T-helper 2 cell treated with Interferon-gamma antibody and Interleukin-4, amounts not matched to agents 100 ng/mL and 5 ng/mL, for 36 hours (primary cell): ENCODE data around the gene ENTPD5. TPM values are rescaled to one million over a fixed set of nuclear protein-coding genes. Genes with fewer than 3 reads are reported as not detected.
"Not testable (repeated sequence)": the region's sequence is repeated elsewhere in the genome, so short reads cannot be mapped to it uniquely, and the experiment has no call there.

Experiments used
- intact Hi-C: fragments of 100-400 bp; cut with micrococcal nuclease; formaldehyde crosslinking; loops from one replicate; pipeline ENCODE4 v1.15.1; 2023
- total RNA-seq: library from RNA; stranded (reverse); gene quantifications from 2 replicates; pipeline ENCODE4 v1.2.3, GENCODE V29; 2022

ENTPD5 gene
- total RNA-seq, 1 donor from 2014 or later = 10.5 TPM

DNA sequence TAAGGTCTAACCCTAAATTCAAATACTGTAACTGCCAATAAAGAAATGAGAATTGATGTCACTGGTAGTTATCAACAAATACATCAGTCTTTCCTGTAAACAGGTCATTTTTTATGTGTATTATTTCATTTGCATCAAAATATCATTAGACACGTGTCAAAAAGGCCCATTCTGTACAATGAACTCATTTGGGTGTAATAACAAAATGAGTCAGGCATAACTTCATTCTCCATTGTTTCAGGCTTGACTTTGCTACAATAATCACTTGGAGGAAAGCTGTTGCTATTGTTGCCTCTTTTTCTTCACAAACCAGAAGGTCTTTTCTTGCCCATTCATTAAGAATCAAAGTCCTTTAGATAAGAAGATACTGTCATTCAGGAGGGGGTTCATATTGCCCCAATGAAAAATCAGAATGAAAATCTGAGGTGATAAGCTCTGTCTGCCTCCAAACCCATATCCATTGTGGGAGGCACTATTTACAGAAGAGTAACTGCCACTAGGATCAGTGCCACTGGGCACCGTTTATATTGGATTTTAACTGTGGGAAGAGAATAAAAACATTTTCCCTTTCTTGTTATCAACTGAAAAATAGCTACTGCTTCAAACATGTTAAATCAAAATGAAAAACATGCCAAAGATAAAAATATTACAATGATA lies 10.1 kb downstream of the ENTPD5 start:
- intact Hi-C loops = no loop called here

DNA sequence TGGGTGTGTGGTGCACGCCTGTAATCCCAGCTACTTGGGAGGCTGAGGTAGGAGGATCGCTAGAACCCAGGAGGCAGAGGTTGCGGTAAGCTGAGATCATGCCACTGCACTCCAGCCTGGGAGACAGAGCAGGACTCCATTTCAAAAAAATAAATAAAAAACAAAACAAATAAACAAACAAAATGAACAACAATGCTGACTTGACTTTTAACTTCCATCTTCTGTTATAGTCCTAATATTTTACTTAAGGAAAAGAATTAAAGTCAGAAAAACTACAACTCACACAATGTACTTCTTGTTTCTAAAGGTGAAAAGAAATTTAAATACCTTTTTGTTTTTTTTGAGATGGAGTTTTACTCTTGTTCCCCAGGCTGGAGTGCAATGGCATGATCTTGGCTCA lies 13.4 kb downstream of the ENTPD5 start:
- intact Hi-C loops = not testable (repeated sequence)

DNA sequence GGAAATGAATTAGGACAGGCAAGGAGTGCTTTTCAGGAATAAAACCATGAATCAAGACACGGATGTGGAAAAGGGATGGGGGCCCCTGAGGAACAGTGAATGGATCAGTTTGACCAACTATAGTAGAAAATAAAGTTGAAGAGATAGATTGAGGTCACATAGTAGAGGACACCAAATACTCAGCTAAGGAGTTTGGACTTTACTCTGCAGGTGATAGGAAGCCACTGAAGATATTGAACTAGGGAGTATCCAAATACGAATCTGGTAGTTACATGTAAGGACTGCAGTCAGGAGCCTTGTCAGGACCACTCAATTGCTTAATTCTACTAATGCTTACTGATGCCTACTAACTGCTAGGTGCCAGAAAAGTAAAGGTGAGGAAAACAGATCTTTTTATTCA lies 20.4 kb downstream of the ENTPD5 start:
- intact Hi-C loops = no loop called here

DNA sequence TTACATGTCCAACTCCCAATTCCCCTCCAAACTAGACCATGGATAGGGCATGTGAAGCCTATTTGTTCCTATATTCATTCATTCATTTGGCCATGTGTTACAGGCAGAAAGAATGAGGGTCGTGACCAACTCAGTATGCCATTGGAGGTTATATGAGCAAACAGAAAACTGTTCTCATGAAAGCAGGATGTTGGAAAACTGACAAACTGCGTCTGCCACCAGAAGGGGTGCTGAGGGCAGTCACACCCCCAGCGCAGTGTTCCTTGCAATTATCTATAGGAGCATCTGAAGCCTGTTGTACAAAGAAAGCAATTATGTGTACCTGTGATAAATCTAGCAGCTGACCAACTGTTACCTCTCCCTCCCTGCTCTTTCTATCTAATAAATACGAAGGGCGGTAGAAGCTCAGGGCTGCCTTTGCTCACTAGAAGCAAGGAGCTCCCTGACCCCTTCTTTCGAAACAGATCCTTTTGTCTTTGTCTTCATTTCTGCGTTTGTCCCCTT lies 21.1 kb downstream of the ENTPD5 start:
- intact Hi-C loops = no loop called here

DNA sequence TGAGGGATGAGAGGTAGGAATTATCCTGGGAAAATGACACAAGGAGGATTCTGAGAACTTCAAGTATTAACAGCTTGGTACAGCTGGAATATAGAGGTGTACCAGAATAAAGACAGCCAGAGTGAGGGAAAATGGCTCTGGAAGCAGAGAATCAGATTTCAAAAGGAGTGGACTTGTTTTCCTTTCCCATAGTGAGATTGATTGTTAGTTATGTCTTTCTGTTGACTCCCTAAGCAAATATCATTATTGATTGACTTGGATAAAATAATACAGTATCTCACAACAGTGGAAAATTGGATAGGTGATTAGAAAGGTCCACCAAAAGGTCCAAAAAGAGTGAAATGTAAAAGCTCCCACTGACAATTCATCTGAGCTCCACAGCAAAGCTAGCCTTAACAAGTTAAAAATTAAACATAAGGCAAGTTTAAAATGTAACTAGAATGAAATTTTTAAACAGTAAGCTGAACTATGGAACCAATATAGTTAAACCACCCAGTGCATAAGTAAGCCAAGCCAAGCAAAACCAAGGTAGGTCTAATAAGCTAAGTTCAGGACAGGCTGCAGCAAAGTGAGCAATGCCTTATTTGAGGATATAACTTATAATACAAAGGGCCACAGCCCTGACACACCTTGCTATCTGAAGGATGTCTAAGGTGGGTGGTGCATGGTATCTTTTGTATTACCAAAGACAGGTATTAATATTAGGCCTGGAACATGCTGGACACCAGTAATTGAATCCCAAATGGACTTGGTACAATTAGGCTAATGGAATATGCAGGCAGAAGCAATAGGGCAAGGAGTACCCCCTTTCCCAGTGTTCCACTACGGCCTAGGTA lies 21.8 kb downstream of the ENTPD5 start:
- intact Hi-C loops = no loop called here

DNA sequence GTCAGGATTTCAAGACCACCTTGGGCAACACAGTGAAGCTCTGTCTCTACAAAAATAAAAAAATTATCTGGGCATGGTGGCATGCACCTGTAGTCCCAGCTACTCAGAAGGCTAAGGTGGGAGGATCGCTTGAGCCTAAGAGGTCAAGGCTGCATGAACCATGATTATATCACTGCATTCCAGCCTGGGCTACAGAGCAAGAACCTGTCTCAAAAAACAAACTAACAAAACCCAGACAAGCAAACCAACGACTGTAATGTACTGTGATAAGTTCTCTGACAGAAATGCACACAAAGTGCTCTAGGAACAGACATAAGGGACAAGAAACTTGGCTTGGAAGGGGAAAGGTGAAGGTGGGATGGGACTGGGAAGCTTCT lies 22.4 kb downstream of the ENTPD5 start:
- intact Hi-C loops = no loop called here

DNA sequence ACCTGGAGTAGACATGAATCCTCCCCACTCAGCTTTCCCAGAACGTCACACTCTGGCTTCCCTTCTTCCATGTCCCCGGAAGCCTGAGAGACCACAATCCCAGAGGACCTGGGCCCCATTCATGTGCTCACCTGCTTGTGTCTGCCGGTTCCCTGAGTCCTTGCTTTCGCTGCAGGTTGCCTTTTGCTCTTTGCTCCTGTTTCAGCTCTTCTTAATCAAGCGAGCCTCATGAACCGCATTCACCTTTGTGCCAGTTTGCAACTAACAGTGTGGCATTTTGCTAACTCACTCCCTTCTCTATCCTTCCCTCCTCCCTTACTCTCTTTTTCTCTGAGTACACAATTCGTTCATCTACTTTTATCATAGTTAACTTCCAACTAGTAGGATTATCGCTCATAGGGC lies 23.1 kb downstream of the ENTPD5 start:
- intact Hi-C loops = no loop called here

DNA sequence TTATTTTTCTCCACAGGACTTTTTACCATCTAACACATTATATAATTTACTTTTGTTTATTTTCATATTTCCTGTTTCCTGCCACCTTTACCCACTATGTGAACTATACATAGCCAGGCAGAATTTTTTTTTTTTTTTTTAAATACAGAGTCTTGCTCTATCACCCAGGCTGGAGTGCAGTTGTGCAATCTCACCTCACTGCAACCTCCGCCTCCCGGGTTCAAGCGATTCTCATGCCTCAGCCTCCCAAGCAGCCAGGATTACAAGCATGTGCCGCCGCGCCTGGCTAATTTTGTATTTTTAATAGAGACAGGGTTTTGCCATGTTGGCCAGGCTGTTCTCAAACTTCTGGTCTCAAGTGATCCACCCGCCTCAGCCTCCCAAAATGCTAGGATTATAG lies 24.2 kb downstream of the ENTPD5 start:
- intact Hi-C loops = not testable (repeated sequence)

DNA sequence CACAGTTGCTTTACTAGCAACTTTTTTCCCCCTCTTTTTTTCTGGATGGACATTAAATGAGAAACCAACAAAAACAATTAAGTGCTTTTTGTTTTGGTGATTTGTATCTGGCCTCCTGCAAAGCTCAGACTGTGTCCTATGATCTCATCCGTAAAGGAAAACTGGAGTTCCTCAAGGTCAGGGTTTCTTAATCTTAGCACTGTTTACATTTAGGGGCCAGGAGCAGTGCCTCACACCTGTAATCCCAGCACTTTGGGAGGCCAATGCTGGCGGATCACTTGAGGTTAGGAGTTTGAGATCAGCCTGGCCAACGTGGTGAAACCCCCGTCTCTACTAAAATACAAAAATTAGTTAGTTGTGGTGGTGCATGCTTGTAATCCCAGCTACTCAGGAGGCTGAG lies 28.0 kb downstream of the ENTPD5 start:
- intact Hi-C loops = no loop called here

DNA sequence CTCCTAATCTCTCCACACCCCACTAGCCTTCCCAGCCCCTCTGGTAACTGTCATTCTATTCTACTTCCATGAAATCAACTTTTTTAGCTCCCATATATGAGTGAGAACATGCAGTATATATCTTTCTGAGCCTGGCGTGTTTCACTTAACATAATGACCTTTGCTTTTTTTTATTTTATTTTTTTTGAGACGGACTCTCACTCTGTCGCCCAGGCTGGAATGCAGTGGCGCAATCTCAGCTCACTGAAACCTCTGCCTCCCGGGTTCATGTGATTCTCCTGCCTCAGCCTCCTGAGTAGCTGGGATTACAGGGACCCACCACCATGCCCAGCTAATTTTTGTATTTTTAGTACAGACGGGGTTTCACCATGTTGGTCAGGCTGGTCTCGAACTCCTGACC lies 30.4 kb downstream of the ENTPD5 start:
- intact Hi-C loops = not testable (repeated sequence)

DNA sequence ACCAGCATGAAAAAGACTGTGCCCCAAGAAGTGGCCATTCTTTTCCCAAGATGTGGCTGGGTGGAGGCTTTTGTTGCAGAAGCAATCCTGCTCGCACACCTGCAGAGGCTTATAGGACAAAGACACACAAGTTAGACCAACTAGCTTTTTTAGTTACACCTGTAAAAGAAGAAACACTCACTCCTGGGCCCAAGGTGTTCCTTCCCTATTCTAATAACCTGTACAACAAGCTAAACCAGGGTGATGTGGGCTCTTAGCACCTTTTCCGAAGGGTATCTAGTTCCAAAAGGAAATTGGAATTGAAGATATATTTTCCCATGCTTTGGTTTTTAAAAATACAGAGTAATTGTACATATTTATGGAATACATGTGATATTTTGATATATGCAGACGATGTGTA lies 31.0 kb downstream of the ENTPD5 start:
- intact Hi-C loops = no loop called here

DNA sequence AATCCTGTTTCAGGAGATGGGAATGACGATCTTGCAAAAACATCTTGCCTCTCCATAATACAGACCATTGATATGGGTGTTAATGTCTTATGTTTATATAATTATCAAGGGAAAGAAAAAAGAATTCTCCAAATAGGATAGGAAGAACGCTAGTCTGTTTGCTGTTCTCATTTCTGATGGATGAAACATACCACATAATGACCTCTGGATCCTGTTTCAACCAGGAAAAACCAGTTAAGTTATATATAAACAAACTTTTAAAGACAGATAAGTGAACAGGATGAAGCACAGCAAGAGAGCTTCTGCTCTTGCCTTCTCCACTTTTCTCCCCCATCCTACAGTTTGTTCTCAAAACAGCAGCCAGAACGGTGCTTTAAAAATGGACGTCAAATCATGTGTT lies 41.2 kb downstream of the ENTPD5 start:
- intact Hi-C loops = no loop called here

DNA sequence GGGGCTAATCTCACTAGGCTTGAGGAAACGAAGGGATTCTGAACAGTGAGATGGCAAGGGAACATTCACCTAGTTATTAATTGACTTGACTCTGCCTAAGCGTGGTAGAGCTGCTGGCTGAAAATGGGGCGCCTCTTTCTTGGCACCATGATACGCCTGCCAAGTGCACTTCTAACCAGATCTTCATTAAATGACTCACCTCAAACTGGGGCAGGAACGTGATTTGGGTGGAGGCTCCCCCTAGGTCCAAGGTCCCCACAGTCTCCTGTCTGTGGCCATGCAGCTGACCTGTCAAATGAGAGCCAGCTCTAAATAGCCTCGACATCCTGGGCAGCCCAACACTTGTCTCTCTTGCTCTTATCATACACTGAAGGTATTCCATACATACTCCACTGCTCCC lies 43.0 kb downstream of the ENTPD5 start:
- intact Hi-C loops = no loop called here

DNA sequence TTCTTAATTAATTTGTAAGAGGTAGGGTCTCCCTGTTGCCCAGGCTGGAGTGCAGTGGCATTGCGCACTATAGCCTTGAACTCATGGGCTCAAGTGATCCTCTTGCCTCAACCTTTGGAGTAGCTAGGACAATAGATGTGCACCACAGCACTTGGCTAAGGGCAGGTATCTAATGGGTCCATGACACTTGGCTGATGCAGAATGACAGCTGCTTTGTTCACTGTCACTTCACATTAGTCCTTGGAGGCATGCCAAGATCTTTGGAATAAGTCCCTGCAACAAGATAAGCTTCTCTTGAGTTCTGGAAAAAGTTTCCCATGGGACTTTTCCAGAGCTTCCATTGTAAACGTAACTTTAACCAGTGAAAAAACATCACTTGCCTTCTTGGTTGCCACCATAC lies 45.6 kb downstream of the ENTPD5 start:
- intact Hi-C loops = no loop called here

DNA sequence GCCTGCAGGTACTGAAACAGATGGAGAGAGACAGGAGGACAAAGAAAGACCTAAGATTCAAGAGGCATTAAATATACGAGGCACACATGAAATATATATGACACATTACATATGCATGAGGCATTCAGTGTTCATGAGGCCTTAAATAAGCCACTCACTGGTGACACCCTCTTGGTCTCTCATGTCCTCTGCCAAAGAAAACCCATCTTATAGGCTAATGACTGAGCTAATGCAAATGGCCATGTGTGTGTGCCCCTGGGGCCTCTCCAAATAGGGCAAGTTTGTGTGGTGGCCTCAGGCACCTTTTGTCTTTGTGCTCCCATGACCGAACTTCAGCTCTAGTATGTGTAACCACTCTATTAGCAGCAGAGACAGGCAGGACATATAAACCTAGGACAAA lies 50.2 kb downstream of the ENTPD5 start:
- intact Hi-C loops = no loop called here

DNA sequence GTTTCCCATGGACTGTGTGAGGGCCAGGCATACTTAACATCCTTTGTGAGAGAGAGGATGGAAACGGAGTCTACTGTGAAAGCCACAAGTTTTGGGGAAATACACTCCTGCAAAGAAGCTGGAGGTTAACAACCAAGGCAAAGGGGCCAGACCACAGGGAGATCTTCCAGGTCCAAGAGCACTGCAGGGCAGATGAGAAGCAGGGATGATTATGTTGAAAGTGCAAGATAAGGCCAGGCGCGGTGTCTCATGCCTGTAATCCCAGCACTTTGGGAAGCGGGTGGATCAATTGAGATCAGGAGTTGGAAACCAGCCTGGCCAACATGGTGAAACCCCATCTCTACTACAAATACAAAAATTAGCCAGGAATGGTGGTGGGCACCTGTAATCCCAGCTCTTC lies 53.9 kb downstream of the ENTPD5 start:
- intact Hi-C loops = no loop called here

DNA sequence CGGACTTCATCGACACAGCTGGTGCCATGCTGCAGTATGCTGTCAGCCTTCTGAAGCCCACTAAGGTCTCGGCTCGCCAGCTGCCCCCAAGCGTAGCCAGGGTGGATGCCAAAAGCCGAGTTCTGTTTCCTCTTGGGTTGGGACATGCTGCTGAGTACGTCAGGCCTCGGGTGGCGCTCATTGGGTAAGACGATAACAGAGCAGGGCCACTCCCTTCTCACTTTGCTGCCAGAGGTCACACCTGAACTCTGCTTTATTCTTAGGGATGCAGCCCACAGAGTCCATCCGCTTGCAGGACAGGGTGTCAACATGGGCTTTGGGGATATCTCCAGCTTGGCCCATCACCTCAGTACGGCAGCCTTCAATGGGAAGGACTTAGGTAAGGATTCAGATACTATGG lies 57.9 kb downstream of the ENTPD5 start:
- intact Hi-C loops = no loop called here

DNA sequence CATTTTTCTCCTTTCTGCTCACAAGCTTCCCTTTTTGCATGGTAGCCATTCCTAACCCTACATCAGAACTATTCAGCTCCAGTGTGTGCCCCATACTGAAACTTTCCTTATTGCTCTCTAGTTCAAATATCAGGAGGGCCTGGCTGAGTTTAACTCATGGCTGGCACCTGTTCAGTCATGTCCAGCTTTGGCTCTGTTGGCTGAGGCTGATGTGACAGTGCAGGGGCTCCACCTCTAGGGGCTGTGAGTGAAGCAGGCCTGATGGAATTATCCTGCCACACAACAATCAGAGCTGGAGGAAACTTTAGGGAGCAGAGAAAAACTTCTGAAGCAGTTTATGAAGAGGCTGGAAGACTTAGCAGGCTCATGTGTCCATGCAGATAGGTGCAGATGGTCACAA lies 60.5 kb downstream of the ENTPD5 start:
- intact Hi-C loops = no loop called here

DNA sequence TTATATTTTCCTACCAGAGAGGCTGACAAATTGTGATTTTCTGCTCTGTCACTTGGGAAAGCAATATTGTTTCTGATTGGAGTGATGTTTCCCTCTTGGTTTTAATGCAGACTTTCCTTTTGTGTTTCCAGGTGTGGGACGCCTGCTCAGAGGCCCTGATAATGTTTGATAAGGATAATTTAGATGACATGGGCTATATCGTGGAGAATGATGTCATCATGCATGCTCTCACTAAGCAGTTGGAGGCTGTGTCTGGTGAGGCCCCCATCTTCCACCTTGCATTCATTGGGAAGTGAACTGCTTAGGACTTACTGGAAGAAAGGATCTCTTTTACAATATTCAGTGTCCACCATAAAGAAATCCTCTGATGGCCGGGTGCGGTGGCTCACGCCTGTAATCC lies 63.4 kb downstream of the ENTPD5 start:
- intact Hi-C loops = no loop called here

DNA sequence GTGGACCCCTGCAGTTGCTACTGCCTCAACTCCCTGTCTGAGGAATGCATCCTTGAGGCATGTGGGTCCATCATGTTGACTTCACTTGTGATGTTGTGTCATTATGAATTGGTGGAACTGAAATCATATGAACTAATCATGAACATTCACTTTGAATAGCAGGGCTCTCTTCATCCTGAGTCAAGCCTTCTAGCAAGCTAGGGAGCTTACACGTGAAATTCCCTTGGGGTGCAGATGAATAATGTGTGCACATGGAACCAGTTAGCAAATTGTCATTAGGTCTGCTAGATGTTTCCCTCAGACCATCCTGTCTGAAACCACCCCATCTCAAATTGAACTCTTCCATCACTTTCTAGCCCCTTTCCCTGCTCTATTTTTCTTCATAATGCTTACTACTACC lies 65.4 kb downstream of the ENTPD5 start:
- intact Hi-C loops = loop anchor here (5.0 kb wide), 2 partner anchors 66 to 241 kb away; partner anchors contain the start of genes PNMA1 and ZNF410

DNA sequence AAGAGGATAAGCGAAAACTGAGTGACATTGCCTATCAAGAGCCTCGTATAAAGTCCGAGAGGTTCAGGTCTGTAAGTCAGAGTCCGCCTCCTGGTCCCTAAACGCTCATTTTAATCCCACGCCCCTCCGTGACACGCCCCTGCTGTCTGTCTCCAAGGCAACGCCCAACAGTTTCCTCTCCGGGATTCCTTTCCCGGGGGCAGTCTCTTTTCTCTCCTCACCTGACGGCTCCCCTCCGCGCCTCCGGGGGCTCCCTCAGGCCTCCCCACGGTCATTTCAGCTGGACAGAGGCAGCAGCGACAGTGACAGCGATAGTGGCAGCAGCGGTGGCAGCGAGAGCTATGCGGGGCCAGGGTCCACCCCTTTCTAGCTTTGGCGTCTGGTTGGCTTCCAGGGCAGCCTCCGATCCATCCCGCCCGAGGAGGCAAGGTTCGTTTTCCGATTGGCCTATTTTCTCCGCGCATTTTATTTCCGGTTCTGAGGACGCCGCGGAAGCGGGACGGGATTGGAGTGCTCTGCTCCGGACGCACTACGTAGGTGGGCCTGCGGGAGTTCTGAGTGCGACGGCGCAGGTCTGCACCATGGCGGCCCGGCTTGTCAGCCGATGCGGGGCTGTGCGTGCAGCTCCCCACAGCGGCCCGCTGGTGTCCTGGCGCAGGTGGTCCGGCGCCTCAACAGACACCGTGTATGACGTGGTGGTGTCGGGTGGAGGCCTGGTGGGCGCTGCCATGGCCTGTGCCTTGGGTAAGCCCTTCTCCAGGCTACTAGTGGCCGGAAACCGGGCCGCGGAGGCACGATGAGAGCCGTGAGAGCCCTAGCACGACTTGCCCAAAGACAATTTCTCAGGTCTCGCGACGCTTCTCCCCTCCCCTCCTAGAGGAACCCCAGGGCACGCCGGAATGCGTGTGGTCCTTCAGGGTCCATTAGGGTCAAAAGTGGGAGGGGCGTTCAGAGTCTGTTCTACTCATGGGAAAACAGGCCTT lies 69.0 kb downstream of the ENTPD5 start, which contains the start of the genes COQ6 and FAM161B:
Gene COQ6, plus strand, starts transcription at position 551 of the 983 bp plus-strand sequence. Its CDS starts 31 bp downstream, at position 582.
Gene FAM161B, minus strand, starts transcription at position 343 of the 983 bp plus-strand sequence. Its CDS starts 68 bp downstream, at position 275.
- intact Hi-C loops = loop anchor here (1.0 to 5.0 kb wide), 5 partner anchors 63 to 238 kb away; partner anchors contain the start of genes ALDH6A1, BBOF1, ENTPD5 and LIN52
